GM12873 (cell line): ENCODE results near the gene DVL2.

Source experiments
- TF ChIP-seq, protein P1 (sequence below): IDR thresholded peaks from 2 replicates; pipeline ENCODE4 v1.5.1; 2012; ENCODE audit warnings: low read depth, mild to moderate bottlenecking, moderate library complexity, low read length, control low read depth; ENCODE audit not compliant: insufficient read depth; ENCODE audit errors: missing control alignments

The DVL2 gene

DNA sequence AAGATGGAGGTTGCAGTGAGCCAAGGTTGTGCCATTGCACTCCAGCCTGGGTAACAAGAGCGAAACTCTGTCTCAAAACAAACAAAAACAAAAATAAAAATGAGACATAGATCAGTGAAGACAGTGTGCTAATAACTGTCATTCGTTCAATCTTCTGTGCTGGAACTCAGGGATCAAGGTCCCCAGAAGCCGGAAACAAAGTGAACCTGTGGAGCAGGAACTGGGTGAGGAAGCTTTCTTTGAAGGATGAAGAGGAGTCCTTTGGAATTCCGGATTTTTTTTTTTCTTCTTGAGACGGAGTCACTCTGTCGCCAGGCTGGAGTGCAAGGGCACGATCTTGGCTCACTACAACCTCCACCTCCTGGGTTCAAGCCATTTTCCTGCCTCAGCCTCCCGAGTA is 45.1 kb upstream of the DVL2 start:
- TF ChIP-seq, protein P1, sequence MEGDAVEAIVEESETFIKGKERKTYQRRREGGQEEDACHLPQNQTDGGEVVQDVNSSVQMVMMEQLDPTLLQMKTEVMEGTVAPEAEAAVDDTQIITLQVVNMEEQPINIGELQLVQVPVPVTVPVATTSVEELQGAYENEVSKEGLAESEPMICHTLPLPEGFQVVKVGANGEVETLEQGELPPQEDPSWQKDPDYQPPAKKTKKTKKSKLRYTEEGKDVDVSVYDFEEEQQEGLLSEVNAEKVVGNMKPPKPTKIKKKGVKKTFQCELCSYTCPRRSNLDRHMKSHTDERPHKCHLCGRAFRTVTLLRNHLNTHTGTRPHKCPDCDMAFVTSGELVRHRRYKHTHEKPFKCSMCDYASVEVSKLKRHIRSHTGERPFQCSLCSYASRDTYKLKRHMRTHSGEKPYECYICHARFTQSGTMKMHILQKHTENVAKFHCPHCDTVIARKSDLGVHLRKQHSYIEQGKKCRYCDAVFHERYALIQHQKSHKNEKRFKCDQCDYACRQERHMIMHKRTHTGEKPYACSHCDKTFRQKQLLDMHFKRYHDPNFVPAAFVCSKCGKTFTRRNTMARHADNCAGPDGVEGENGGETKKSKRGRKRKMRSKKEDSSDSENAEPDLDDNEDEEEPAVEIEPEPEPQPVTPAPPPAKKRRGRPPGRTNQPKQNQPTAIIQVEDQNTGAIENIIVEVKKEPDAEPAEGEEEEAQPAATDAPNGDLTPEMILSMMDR: no peak

DNA sequence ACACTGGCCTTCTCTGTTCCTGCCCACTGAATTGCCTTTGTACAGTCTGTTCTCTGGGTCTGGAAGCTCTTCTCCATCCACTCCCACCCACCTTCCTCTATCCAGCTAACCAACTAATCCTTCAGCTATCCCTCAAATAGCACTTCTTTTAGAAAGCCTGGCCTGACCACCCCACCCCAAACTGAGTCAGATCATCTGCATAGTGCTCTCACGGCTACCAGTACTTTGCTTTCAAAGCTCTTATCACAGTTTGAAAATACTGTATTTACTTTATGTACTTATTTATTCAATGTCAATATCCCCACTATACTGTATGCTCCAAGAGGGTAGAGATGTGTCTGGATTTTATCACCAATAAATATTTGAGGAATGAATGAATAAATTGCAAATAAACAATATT is 32.5 kb upstream of the DVL2 start:
- TF ChIP-seq, protein P1: no peak

DNA sequence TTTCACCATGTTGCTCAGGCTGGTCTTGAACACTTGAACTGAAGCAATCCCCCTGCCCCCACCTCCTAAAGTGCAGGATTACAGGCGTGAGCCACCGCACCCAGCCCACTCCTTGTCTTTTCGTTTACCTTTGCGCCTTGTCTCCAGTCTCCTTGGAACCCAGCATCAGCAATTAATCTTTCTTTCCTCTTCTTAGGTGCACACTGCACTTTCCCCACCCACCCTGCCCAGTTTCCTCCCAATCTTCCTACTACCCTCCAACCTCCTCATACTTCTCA is 29.4 kb upstream of the DVL2 start:
- TF ChIP-seq, protein P1: no peak

DNA sequence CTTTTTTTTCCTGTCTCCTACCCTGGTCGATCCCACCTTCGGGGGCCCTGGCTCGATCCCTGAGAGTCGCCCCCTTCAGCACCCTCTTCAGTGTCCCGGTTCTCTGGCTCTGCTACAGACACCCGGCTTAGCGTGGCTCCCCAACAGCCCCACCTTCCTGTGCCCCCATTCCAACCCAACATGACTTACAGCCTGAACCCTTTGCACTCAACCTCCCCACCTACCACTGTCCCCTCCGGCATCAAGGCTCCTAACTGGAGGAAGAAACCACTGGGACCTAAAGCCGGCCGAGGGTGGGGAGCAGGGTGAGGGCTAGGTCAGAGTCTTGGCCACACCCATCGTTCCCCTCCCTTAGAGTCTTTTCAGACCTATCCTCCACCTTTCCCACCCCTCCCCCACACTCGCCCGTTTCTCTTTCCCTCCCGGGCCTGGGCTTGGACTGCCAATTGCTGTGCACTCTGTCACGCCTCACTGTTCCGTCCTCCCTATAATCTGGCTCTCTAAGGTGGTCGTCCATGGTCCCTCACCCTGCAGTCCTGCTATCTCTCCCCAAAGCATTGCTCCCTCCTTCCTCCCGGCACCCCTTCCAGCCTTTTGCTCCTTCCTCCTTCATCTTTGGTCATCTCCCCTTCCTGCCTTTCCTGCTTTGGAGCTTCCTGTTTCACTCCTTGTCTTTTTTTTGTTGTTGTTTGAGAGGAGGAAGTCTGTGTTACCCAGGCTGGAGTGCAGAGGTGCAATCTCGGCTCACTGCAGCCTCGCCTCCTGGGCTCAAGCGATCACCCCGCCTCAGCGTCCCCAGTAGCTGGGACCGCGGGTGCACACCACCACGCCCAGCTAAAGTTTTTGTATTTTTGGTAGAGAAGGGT is 28.9 kb upstream of the DVL2 start:
- TF ChIP-seq, protein P1: no peak

DNA sequence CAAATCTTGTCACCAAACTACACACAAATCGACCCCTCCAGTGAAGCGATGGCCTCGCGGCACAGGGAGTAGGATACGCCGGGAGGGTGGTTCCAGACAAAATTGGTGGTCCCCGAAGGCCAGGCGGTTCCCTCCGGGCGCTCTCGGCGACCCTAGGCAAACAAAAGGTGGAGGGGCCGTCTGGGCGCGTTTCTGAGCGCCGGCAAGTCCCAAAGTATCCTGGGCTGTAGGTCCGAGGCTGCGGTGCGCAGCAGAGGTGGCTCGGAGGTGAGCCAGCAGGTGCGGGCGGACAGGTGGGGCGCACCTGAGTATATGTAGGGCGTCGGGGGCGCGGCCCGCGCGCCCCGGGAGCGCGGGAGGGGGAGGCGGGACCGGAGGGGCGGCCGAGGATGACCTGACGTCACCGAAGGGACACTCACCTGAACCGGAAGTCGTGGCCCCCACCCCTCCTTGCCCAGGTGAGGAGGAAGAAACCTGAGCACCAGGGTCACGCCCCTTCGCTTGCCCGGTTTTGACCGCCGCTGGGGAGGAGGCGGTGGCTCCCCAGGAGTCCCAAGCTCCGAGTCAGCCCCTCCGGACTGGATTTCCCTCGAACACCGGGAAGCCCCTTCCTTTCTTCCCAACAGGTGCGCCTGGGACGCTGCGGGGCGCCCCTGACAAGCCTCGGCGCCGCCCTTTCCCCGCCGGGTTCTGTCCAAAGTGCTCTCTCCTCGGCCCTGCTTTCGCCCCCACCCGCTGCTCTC is 28.0 kb upstream of the DVL2 start, which contains the start of gene CLDN7:
Gene CLDN7 (minus strand): TSS at position 287 of the 743 bp plus-strand sequence. CDS start 435 bp downstream, outside the sequence.
- TF ChIP-seq, protein P1: no peak

DNA sequence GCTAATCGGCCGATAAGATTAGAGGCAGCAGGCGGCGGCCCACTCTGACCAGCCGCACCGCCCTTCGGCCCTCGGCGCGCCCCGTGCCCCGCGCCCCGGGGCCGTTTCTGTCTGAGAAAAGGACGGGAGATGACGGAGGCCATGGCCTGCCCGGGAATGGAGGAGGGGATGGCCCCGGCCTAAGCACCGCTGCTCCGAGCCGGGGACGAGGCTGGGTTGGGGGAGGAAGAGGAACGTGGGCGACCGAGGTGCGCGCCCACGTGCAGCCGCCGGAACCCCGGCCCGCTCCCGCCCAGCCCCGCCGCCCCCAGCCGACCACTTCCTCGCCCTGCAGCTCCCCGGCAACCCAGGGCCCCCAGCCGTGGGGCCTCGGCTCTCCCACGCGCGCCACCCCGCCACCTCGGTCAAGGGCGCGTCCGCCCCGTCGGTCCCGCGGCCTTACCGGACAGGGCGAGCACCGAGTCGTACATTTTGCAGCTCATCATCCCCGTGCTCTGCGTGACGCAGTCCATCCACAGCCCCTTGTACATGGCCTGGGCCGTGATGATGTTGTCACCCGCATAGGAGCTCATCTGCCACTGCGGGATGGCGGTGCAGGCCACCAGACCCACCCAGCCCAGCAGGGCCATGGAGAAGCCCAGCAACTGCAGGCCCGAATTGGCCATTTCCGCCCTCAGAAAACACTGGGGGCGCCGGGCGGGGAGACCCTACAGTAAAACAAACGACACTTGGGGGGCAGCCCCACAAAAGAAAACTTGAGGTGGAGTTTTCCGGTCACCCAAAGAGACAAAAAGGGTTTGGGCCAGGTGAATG is 27.3 kb upstream of the DVL2 start:
- TF ChIP-seq, protein P1: no peak
